Activated B cell treated with CpG ODN at 0.5 μM for 24 hours (primary cell): ENCODE results near the gene PIP5K1C. TPM values are rescaled to one million over a fixed set of nuclear protein-coding genes. Genes with fewer than 3 reads are reported as not detected.
A peak's percentile ranks its signal among the peaks of the same experiment; 100 is the strongest.
"Not testable (repeated sequence)": the region's sequence is repeated elsewhere in the genome, so short reads cannot be mapped to it uniquely, and the experiment has no call there.

Source experiments
- ATAC-seq: fragments of 200-7000 bp; cut with Tn5 transposase; one replicate; pipeline ENCODE4 v1.10.0; 2021; ENCODE audit warnings: low read depth, mild to moderate bottlenecking, moderate library complexity
- CTCF ChIA-PET: fragments of 350-600 bp; sonication (Branson Sonifier 250); formaldehyde crosslinking; loops from one replicate; lab custom pipeline; 2021; ENCODE audit warnings: antibody characterized with exemption; lab: Charles Lee
- POLR2A ChIA-PET: fragments of 350-600 bp; sonication (Branson Sonifier 250); formaldehyde crosslinking; loops from one replicate; lab custom pipeline; 2021; ENCODE audit warnings: antibody characterized with exemption; lab: Charles Lee
- DNase-seq: peaks from one replicate; pipeline ENCODE4 v3.0.0; 2022
- H3K27ac Mint-ChIP-seq: one replicate; pipeline ENCODE4 v1.8.0; 2020; ENCODE audit warnings: mixed read lengths
- H3K27me3 Mint-ChIP-seq: one replicate; pipeline ENCODE4 v1.8.0; 2021; ENCODE audit warnings: mixed read lengths
- H3K36me3 Mint-ChIP-seq: one replicate; pipeline ENCODE4 v1.8.0; 2021; ENCODE audit warnings: low read depth, mixed read lengths
- H3K4me1 Mint-ChIP-seq: one replicate; pipeline ENCODE4 v1.8.0; 2021; ENCODE audit warnings: mixed read lengths
- H3K4me3 Mint-ChIP-seq: one replicate; pipeline ENCODE4 v1.8.0; 2020; ENCODE audit warnings: mild to moderate bottlenecking, mixed read lengths
- H3K9me3 Mint-ChIP-seq: one replicate; pipeline ENCODE4 v1.8.0; 2020; ENCODE audit warnings: mixed read lengths
- CTCF ChIP-seq: fragments of 200-600 bp; IDR thresholded peaks from one replicate; pipeline ENCODE4 v1.8.0; 2022; ENCODE audit warnings: antibody characterized with exemption, mild to moderate bottlenecking
- intact Hi-C: fragments of 100-400 bp; cut with micrococcal nuclease; formaldehyde crosslinking; loops from one replicate; pipeline ENCODE4 v1.15.1; 2024
- total RNA-seq: library from RNA; stranded (reverse); gene quantifications from 2 replicates; pipeline ENCODE4 v1.2.3, GENCODE V29; 2022

The PIP5K1C gene
- total RNA-seq, 1 donor from 2014 or later = 31.1 TPM

- TF ChIP-seq CTCF = no peak
- DNase-seq = no peak
- Mint-ChIP-seq H3K36me3 (no peaks in the 10 kb centered on the region), H3K27ac (no peak overlapping the region), H3K4me1 (no peaks in the 10 kb centered on the region), H3K27me3 (peaks cover 2% of the 10 kb centered on the region), H3K9me3 (no peaks in the 10 kb centered on the region), H3K4me3 (no peak overlapping the region)
- intact Hi-C loops = loop anchor here (1.0 kb wide), 2 partner anchors 31 to 119 kb away; no protein-coding TSS in a partner anchor
- ChIA-PET CTCF (interaction anchor here (3.1 kb wide), 1 partner anchor 41 kb away, joined by 15 read pairs; no protein-coding TSS in a partner anchor), POLR2A (interaction anchor here (0.7 kb wide), 1 partner anchor 29 kb away, joined by 3 read pairs; no protein-coding TSS in a partner anchor)
- no peak for ATAC-seq
Measured at GRCh38 chr19:3586707-3587346, 113.4 kb downstream of the PIP5K1C start.

GRCh38 chr19:3586127-3586626, 114.1 kb downstream of the PIP5K1C start:
- DNase-seq = peak; percentile 46
- POLR2A ChIA-PET = interaction anchor here (0.7 kb wide), 1 partner anchor 28 kb away, joined by 3 read pairs; no protein-coding TSS in a partner anchor
- TF ChIP-seq CTCF = peak; percentile 45
- no peak overlapping the region for H3K27ac Mint-ChIP-seq
- CTCF ChIA-PET = interaction anchor here (1.1 to 3.1 kb wide), 3 partner anchors 33 to 121 kb away, joined by 3 to 15 read pairs (median 5); no protein-coding TSS in a partner anchor
- H3K9me3 Mint-ChIP-seq = no peaks in the 10 kb centered on the region
- no peaks in the 10 kb centered on the region for H3K36me3 Mint-ChIP-seq
- no peaks in the 10 kb centered on the region for H3K4me1 Mint-ChIP-seq
- peak overlapping the region; percentile 48 for H3K4me3 Mint-ChIP-seq
- intact Hi-C loops = loop anchor here (1.0 kb wide), 2 partner anchors 32 to 120 kb away; no protein-coding TSS in a partner anchor
- H3K27me3 Mint-ChIP-seq = peaks cover 2% of the 10 kb centered on the region
- ATAC-seq = peak; percentile 45

GRCh38 chr19:3585301-3586126, 114.8 kb downstream of the PIP5K1C start, which contains the start of gene GIPC3:
Gene GIPC3, plus strand, starts transcription at chr19:3585478. Its CDS starts 120 bp downstream, at chr19:3585598.
- POLR2A ChIA-PET = no interaction called here
- peaks cover 2% of the 10 kb centered on the region for H3K27me3 Mint-ChIP-seq
- H3K36me3 Mint-ChIP-seq = no peaks in the 10 kb centered on the region
- ATAC-seq (peak; percentile 25), DNase-seq (peak; percentile 26)
- H3K27ac Mint-ChIP-seq = no peak within 1 kb of the TSS
- no peaks in the 10 kb centered on the region for H3K9me3 Mint-ChIP-seq
- intact Hi-C loops = loop anchor here (1.0 kb wide), 2 partner anchors 33 to 121 kb away; no protein-coding TSS in a partner anchor
- no peaks in the 10 kb centered on the region for H3K4me1 Mint-ChIP-seq
- TF ChIP-seq CTCF = no peak
- H3K4me3 Mint-ChIP-seq = peak within 1 kb of the TSS; percentile 48
- CTCF ChIA-PET = interaction anchor here (1.1 to 3.1 kb wide), 5 partner anchors 28 to 121 kb away, joined by 3 to 15 read pairs (median 3); partner anchors contain the start of gene MFSD12

GRCh38 chr19:3584036-3584802, 116.0 kb downstream of the PIP5K1C start:
- H3K36me3 Mint-ChIP-seq, H3K27ac Mint-ChIP-seq, H3K27me3 Mint-ChIP-seq, H3K4me3 Mint-ChIP-seq, H3K9me3 Mint-ChIP-seq, ATAC-seq, DNase-seq, intact Hi-C loops, H3K4me1 Mint-ChIP-seq: not testable (repeated sequence)
- POLR2A ChIA-PET = interaction anchor here (0.6 kb wide), 1 partner anchor 23 kb away, joined by 4 read pairs; no protein-coding TSS in a partner anchor
- CTCF ChIA-PET = interaction anchor here (1.2 to 3.1 kb wide), 2 partner anchors 27 to 39 kb away, joined by 3 to 15 read pairs; partner anchors contain the start of gene MFSD12

GRCh38 chr19:3581792-3582191, 118.5 kb downstream of the PIP5K1C start:
- ATAC-seq, H3K27ac Mint-ChIP-seq, H3K36me3 Mint-ChIP-seq, DNase-seq, H3K4me3 Mint-ChIP-seq, H3K9me3 Mint-ChIP-seq, CTCF ChIA-PET, H3K4me1 Mint-ChIP-seq, POLR2A ChIA-PET, intact Hi-C loops, H3K27me3 Mint-ChIP-seq: not testable (repeated sequence)

Other genes starting within 250 kb of the PIP5K1C start
- 0.34 TPM in 1 of 2 replicates, not detected in the other for gene SMIM24, start 219.9 kb downstream of the PIP5K1C start, total RNA-seq
- gene SMIM44, start 217.0 kb downstream of the PIP5K1C start, total RNA-seq = not detected in 2 replicates
- 12.8 and 13.6 TPM in 2 replicates for gene DOHH, start 199.8 kb downstream of the PIP5K1C start, total RNA-seq
- 53.5 and 66.0 TPM in 2 replicates for gene FZR1, start 194.2 kb downstream of the PIP5K1C start, total RNA-seq
- 7.1 and 8.1 TPM in 2 replicates for gene TEKTIP1, start 161.3 kb downstream of the PIP5K1C start, total RNA-seq
- gene MFSD12, start 142.9 kb downstream of the PIP5K1C start, total RNA-seq = 59.2 and 76.9 TPM in 2 replicates
- gene HMG20B, start 127.5 kb downstream of the PIP5K1C start, total RNA-seq = 46.0 and 51.0 TPM in 2 replicates
- 0.24 and 0.29 TPM in 2 replicates for gene GIPC3, start 115.0 kb downstream of the PIP5K1C start, total RNA-seq
- gene TBXA2R, start 93.6 kb downstream of the PIP5K1C start, total RNA-seq = 0.39 and 0.47 TPM in 2 replicates
- gene CACTIN, start 73.7 kb downstream of the PIP5K1C start, total RNA-seq = 45.3 and 48.1 TPM in 2 replicates
- gene TJP3, start 7.9 kb upstream of the PIP5K1C start, total RNA-seq = 0.86 and 1.7 TPM in 2 replicates
- 42.6 and 51.2 TPM in 2 replicates for gene APBA3, start 61.2 kb upstream of the PIP5K1C start, total RNA-seq
- gene MRPL54, start 62.2 kb upstream of the PIP5K1C start, total RNA-seq = 81.2 and 90.0 TPM in 2 replicates
- not detected in 2 replicates for gene RAX2, start 71.8 kb upstream of the PIP5K1C start, total RNA-seq
- gene MATK, start 85.9 kb upstream of the PIP5K1C start, total RNA-seq = 4.0 and 4.8 TPM in 2 replicates
- gene ZFR2, start 168.6 kb upstream of the PIP5K1C start, total RNA-seq = 0.31 and 0.34 TPM in 2 replicates
- gene ATCAY, start 180.2 kb upstream of the PIP5K1C start, total RNA-seq = not detected in 2 replicates
- gene NMRK2, start 232.6 kb upstream of the PIP5K1C start, total RNA-seq = not detected in 2 replicates